ENCODE data around the gene PERP. TPM values are rescaled to one million over a fixed set of nuclear protein-coding genes. Genes with fewer than 3 reads are reported as not detected.
A peak's percentile ranks its signal among the peaks of the same experiment; 100 is the strongest.

Gene PERP
- total and polyA plus RNA-seq, 4 donors: 14.7 to 57.8 (median 30.3) TPM

DNA sequence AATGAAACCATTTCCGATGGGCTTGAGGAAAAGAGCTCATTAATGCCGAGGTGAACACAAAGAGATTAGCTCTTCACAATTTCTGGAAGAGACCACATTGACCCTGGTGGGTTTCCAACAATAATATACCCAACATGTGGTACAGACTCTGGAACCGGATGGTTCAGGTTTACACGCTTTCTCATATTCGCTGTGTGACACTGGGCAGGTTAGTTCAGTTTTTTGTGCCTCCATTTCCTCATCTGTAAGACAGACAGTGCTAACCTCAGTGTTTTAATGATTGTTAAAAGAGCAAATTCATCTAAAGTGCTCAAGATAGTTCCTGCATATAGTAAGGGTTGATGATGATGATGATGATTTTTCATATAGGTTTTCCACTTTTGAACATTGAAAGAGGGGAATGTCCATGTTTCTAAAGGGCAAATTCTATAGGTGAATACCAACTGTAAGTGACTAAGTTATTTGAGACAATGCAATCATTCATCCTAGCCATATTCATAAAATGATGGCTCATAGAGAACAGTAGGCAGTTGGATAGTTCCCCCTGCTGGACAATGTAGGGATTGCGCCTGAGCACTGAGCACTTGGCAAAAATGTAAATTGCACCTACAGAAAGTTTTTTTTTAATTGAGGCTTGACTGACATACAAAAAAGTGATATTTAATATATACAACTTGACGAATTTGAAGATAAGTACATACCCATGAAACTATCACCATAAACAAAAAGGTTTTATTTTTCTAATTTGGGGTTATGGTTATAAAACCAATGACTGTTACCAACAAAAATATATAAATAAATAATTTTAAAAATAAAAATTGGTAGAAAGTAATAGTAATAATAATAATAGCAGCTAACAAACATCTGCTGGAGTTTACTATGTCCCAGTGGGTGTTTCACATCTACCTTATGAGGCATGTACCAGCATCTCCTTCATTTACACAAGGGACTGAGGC is 2.1 kb upstream of the PERP start:
- H3K36me3 ChIP-seq (ENCODE audit: control insufficient read depth in 4 of 4, insufficient read depth in 3 of 4, low read depth in 1 of 4, low read length in 3 of 4): no peaks in the 10 kb centered on the region
- peak; percentile 75 for DNase-seq (ENCODE audit: low spot score)
- TF ChIP-seq, protein P1, sequence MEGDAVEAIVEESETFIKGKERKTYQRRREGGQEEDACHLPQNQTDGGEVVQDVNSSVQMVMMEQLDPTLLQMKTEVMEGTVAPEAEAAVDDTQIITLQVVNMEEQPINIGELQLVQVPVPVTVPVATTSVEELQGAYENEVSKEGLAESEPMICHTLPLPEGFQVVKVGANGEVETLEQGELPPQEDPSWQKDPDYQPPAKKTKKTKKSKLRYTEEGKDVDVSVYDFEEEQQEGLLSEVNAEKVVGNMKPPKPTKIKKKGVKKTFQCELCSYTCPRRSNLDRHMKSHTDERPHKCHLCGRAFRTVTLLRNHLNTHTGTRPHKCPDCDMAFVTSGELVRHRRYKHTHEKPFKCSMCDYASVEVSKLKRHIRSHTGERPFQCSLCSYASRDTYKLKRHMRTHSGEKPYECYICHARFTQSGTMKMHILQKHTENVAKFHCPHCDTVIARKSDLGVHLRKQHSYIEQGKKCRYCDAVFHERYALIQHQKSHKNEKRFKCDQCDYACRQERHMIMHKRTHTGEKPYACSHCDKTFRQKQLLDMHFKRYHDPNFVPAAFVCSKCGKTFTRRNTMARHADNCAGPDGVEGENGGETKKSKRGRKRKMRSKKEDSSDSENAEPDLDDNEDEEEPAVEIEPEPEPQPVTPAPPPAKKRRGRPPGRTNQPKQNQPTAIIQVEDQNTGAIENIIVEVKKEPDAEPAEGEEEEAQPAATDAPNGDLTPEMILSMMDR (IDR thresholded peaks at IDR 0.05; ENCODE audit: low read depth, low read length, missing input control): peak; percentile 99
- peak; percentile 98 for TF ChIP-seq RAD21 (IDR thresholded peaks at IDR 0.05)
- TF ChIP-seq EGR1 (IDR thresholded peaks at IDR 0.05; ENCODE audit: low read depth in 2 of 2): no peak
- H3K27me3 ChIP-seq (ENCODE audit: control insufficient read depth in 4 of 4, insufficient read depth in 4 of 4, low read length in 3 of 4): no peaks in the 10 kb centered on the region
- H3K27ac ChIP-seq (ENCODE audit: low read depth in 1 of 2, low read length in 2 of 2): no peak overlapping the region
- H3K9me3 ChIP-seq (ENCODE audit: control insufficient read depth in 4 of 4, low read length in 3 of 4): no peaks in the 10 kb centered on the region
- WGBS: 51% methylated on average over 7 of the region's 7 CpGs
- peaks cover 0 to 21% (median 10%) of the 10 kb centered on the region in 4 donors for H3K4me1 ChIP-seq (ENCODE audit: control insufficient read depth in 4 of 4, insufficient read depth in 4 of 4, low read length in 3 of 4)
- H3K4me3 ChIP-seq (ENCODE audit: low read depth in 1 of 3, low read length in 3 of 3): no peak overlapping the region
- H3K9ac ChIP-seq (ENCODE audit: low read depth in 1 of 2, low read length in 2 of 2): no peak overlapping the region

GRCh38 chr6:138107752-138108592 is 753 bp upstream of the PERP start:
- Histone ChIP-seq H3K9ac (ENCODE audit: low read depth in 1 of 2, low read length in 2 of 2) (peak overlapping the region in 1 of 2 donors; percentile 84), H3K36me3 (ENCODE audit: control insufficient read depth in 4 of 4, insufficient read depth in 3 of 4, low read depth in 1 of 4, low read length in 3 of 4) (no peaks in the 10 kb centered on the region), H3K9me3 (ENCODE audit: control insufficient read depth in 4 of 4, low read length in 3 of 4) (no peaks in the 10 kb centered on the region), H3K27me3 (ENCODE audit: control insufficient read depth in 4 of 4, insufficient read depth in 4 of 4, low read length in 3 of 4) (no peaks in the 10 kb centered on the region), H3K27ac (ENCODE audit: low read depth in 1 of 2, low read length in 2 of 2) (peak overlapping the region; percentile 95), H3K4me3 (ENCODE audit: low read depth in 1 of 3, low read length in 3 of 3) (peak overlapping the region; percentile 67 to 79 (median 75)), H3K4me1 (ENCODE audit: control insufficient read depth in 4 of 4, insufficient read depth in 4 of 4, low read length in 3 of 4) (peaks cover 0 to 24% (median 10%) of the 10 kb centered on the region in 4 donors)
- WGBS: 5% methylated on average over 24 of the region's 24 CpGs
- TF ChIP-seq FOXA2 (IDR thresholded peaks at IDR 0.05): no peak
- peak; percentile 77 for TF ChIP-seq NR2F2 (IDR thresholded peaks at IDR 0.05)
- no peak for TF ChIP-seq YY1 (IDR thresholded peaks at IDR 0.05)
- TF ChIP-seq TAF1 (conservative IDR thresholded peaks at IDR 0.05): peak; percentile 8
- TF ChIP-seq MAX (IDR thresholded peaks at IDR 0.05): peak; percentile 71
- TF ChIP-seq HNF4G (IDR thresholded peaks at IDR 0.05): peak; percentile 86
- no peak for TF ChIP-seq FOXA1 (IDR thresholded peaks at IDR 0.05)
- no peak for TF ChIP-seq EGR1 (IDR thresholded peaks at IDR 0.05; ENCODE audit: low read depth in 2 of 2)
- TF ChIP-seq, protein P2, sequence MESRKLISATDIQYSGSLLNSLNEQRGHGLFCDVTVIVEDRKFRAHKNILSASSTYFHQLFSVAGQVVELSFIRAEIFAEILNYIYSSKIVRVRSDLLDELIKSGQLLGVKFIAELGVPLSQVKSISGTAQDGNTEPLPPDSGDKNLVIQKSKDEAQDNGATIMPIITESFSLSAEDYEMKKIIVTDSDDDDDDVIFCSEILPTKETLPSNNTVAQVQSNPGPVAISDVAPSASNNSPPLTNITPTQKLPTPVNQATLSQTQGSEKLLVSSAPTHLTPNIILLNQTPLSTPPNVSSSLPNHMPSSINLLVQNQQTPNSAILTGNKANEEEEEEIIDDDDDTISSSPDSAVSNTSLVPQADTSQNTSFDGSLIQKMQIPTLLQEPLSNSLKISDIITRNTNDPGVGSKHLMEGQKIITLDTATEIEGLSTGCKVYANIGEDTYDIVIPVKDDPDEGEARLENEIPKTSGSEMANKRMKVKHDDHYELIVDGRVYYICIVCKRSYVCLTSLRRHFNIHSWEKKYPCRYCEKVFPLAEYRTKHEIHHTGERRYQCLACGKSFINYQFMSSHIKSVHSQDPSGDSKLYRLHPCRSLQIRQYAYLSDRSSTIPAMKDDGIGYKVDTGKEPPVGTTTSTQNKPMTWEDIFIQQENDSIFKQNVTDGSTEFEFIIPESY (IDR thresholded peaks at IDR 0.05): peak; percentile 49
- TF ChIP-seq GABPA (IDR thresholded peaks at IDR 0.05 in 1 of 2, conservative IDR thresholded peaks at IDR 0.05 in 1 of 2): no peak
- peak; percentile 94 for TF ChIP-seq SP1 (IDR thresholded peaks at IDR 0.05)
- peak; percentile 91 to 94 for TF ChIP-seq RXRA (IDR thresholded peaks at IDR 0.05)
- TF ChIP-seq, protein P3, sequence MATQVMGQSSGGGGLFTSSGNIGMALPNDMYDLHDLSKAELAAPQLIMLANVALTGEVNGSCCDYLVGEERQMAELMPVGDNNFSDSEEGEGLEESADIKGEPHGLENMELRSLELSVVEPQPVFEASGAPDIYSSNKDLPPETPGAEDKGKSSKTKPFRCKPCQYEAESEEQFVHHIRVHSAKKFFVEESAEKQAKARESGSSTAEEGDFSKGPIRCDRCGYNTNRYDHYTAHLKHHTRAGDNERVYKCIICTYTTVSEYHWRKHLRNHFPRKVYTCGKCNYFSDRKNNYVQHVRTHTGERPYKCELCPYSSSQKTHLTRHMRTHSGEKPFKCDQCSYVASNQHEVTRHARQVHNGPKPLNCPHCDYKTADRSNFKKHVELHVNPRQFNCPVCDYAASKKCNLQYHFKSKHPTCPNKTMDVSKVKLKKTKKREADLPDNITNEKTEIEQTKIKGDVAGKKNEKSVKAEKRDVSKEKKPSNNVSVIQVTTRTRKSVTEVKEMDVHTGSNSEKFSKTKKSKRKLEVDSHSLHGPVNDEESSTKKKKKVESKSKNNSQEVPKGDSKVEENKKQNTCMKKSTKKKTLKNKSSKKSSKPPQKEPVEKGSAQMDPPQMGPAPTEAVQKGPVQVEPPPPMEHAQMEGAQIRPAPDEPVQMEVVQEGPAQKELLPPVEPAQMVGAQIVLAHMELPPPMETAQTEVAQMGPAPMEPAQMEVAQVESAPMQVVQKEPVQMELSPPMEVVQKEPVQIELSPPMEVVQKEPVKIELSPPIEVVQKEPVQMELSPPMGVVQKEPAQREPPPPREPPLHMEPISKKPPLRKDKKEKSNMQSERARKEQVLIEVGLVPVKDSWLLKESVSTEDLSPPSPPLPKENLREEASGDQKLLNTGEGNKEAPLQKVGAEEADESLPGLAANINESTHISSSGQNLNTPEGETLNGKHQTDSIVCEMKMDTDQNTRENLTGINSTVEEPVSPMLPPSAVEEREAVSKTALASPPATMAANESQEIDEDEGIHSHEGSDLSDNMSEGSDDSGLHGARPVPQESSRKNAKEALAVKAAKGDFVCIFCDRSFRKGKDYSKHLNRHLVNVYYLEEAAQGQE (IDR thresholded peaks at IDR 0.05): peak; percentile 50
- TF ChIP-seq, protein P1 (IDR thresholded peaks at IDR 0.05; ENCODE audit: low read depth, low read length, missing input control): no peak
- TF ChIP-seq, protein P4, sequence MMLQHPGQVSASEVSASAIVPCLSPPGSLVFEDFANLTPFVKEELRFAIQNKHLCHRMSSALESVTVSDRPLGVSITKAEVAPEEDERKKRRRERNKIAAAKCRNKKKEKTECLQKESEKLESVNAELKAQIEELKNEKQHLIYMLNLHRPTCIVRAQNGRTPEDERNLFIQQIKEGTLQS (IDR thresholded peaks at IDR 0.05): peak; percentile 34
- TF ChIP-seq RAD21 (IDR thresholded peaks at IDR 0.05): peak; percentile 26 to 51
- peak; percentile 96 for TF ChIP-seq HNF4A (conservative IDR thresholded peaks at IDR 0.05)
- TF ChIP-seq JUND (IDR thresholded peaks at IDR 0.05): peak; percentile 56 to 80
- DNase-seq (ENCODE audit: low spot score): peak; percentile 54
